GM06990 (cell line): ENCODE measurements around the gene CALCOCO1.

ENCODE experiments used
- DNase-seq: peaks from one replicate; pipeline ENCODE4 v3.0.0-alpha.2; 2011; ENCODE audit not compliant: insufficient read length; ENCODE audit errors: extremely low read depth
- H3K27me3 ChIP-seq: replicated peaks from 2 replicates; pipeline ENCODE4 v1.6.0; 2011; ENCODE audit warnings: low read length; ENCODE audit not compliant: control insufficient read depth, insufficient read depth
- H3K36me3 ChIP-seq: 2 replicates; pipeline ENCODE4 v1.5.1; 2011; ENCODE audit warnings: low read length; ENCODE audit not compliant: control insufficient read depth, insufficient read depth
- H3K4me3 ChIP-seq: replicated peaks from 2 replicates; pipeline ENCODE4 v1.5.1; 2011; ENCODE audit warnings: low read depth, mild to moderate bottlenecking, control low read depth, low read length
- TF ChIP-seq, protein P1 (sequence below): IDR thresholded peaks from 2 replicates; pipeline ENCODE4 v1.5.1; 2011; ENCODE audit warnings: low read length, control low read depth, mild to moderate bottlenecking, inconsistent platforms; ENCODE audit not compliant: insufficient read depth, poor library complexity, severe bottlenecking

The CALCOCO1 gene

DNA sequence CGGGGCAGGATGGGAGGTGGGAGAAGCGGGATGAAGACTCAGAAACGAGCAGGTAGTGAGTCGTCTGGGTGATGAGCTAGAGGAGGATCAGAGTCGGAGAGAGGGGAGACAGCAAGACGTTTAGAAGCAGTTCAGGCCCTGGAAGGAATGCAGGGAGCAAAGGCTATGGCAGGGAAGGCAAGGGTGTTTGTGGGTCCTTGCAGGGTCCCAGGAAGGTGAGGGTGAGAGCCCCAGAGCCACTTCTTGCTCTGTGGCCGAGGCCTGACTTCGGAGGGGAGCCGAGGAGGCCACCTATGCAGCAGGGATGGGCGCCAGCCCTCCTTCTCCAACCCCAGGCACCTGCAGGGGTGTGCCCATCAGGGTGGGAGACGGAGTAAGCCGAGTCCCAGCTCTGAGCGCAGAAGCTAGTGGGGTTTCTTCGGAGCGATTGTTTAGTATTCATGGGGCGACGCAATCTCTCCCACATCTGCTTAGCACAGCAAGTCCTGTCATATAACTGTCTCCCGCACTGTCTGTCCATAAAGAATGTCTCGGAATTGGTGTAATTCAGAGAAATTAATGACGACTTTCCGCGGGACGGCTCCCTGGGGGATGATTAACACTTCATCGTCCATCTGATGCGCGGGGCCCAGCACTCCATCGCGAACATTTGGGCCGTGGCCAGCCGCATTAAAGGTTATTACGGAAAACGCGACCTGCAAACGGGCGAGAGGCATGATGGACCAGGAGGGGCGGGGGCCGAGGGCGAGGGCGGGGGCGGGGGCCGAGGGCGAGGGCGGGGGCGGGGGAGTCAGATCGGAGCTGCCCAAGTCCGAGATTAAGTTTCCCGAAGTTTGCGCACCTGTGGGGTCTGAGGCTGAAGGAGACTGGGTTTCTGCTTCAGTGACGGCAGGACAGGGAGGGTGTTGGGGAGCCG lies 12.2 kb upstream of the CALCOCO1 start:
- Histone ChIP-seq H3K36me3 (no peaks in the 10 kb centered on the region), H3K27me3 (peaks cover 9% of the 10 kb centered on the region), H3K4me3 (no peak overlapping the region)
- TF ChIP-seq, protein P1, sequence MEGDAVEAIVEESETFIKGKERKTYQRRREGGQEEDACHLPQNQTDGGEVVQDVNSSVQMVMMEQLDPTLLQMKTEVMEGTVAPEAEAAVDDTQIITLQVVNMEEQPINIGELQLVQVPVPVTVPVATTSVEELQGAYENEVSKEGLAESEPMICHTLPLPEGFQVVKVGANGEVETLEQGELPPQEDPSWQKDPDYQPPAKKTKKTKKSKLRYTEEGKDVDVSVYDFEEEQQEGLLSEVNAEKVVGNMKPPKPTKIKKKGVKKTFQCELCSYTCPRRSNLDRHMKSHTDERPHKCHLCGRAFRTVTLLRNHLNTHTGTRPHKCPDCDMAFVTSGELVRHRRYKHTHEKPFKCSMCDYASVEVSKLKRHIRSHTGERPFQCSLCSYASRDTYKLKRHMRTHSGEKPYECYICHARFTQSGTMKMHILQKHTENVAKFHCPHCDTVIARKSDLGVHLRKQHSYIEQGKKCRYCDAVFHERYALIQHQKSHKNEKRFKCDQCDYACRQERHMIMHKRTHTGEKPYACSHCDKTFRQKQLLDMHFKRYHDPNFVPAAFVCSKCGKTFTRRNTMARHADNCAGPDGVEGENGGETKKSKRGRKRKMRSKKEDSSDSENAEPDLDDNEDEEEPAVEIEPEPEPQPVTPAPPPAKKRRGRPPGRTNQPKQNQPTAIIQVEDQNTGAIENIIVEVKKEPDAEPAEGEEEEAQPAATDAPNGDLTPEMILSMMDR = no peak
- no peak for DNase-seq

DNA sequence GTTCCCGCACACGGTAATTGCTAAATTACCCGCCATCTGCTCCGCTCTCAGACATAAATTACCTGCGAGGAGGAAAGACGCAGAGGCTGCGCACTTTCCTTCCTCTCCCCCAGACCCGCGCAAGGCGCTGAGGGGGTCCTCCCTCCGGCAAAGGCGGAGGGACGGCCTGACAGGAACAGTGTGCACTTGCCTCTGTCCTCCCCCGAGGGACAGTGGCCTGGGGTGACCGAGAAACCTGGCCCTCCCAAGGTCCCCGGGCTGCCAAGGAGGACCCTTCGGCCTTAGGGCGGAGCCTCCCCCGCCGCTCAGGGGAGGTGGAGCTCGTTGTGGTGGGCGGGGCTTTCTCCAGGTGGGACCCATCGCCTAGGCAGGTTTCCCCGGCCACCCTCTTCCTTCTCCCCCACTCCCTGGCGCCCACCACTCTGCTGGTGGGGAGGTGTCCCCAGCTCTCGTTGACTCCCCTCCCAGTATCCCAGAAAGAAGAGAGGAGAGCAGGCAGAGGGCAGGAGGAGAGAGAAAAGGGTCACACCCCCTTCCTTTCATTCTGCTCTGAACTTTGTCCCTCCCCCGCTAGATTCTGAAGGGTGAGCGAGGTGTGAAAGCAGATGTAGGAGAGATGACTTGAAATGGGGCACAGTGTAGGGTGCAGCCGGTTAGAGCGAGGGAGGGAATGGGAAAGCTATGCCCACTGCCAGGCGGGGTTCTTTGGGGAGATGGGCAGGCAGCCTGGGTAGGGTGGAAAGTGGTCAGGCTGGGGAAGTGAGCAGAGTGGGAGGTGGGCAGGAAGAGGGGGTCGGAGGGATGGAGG lies 11.4 kb upstream of the CALCOCO1 start:
- no peak for DNase-seq
- TF ChIP-seq, protein P1 = no peak
- no peak overlapping the region for H3K4me3 ChIP-seq
- no peaks in the 10 kb centered on the region for H3K36me3 ChIP-seq
- H3K27me3 ChIP-seq = peaks cover 9% of the 10 kb centered on the region

DNA sequence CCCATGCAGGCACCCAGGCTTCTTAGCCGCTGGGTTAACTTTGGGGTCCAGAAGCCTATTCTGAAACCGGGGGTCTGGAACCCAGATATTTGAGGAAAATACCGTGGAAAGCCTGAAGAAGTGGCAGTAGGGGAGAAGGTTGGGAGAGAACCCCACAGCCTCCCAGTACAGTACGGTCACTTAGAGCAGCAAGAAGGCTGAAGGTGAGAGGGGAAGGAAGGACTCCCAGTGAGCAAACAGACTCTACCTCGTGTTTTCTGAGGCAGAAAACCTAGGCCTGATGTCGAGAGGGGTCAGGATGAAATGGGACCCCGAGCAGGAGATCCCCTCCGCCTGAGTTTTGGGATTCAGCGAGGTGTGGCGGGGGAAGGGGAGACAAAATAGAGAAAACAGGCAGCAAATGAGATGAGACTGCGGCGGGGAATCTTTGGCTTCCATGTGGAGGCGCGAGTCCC lies 10.7 kb upstream of the CALCOCO1 start:
- Histone ChIP-seq H3K36me3 (no peaks in the 10 kb centered on the region), H3K27me3 (peaks cover 9% of the 10 kb centered on the region), H3K4me3 (no peak overlapping the region)
- DNase-seq = no peak
- TF ChIP-seq, protein P1 = no peak

DNA sequence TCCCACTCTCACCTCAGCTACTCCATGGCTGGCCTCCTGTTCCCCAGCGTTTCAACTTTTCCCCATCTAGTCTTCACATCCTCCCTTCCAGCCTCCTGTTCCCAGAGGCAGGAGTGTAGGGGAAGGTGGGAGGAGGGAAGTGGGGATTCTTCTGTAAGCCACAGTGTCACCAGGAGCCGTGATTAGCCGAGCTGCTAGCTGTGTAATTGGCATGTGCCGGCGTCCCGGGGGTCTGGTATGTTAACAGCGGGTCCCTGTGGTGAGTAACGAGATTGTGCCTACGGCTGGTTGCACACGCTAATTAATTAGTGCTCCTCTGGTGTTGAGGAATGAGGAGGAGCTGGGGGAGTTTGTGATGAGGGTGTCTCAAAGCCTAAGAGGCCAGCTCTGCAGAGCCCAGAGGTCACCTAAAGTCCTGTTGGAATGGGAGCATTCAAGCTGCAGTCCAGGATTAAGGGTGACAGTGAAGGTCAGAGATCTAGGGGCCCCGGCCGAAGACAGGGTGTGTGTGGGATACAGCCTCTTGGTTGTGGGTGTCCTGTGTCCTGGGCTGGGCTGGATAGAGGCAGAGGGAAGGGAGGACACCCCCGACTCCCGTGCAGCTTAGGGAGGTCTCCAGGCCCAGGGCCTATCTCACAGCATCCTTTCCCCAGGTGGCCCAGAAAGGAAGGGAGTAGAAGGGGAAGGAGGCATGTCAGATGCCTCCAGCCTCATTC lies 10.0 kb upstream of the CALCOCO1 start:
- Histone ChIP-seq H3K27me3 (peaks cover 9% of the 10 kb centered on the region), H3K36me3 (no peaks in the 10 kb centered on the region), H3K4me3 (no peak overlapping the region)
- no peak for DNase-seq
- TF ChIP-seq, protein P1 = no peak

DNA sequence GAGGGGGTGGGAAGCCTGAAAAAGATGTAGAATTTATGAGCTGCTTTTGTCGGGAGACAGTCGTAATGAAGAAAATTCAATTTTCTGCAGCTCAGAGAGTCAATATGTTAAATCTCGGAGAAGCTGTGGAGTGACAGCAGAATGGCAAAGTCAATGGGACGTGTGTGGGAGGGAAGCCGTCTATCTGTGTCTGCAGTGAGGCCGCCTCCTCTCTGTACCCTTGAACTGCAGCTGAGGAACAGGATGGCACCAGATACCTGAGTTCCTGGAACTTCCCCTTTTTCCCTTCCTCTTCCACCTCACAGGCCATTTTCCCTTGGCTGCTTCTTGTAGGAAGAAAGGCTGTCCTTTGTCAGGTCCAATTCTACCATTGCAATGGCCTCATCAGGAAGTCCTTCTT lies 9.3 kb upstream of the CALCOCO1 start:
- Histone ChIP-seq H3K36me3 (no peaks in the 10 kb centered on the region), H3K27me3 (peaks cover 9% of the 10 kb centered on the region), H3K4me3 (no peak overlapping the region)
- TF ChIP-seq, protein P1 = no peak
- DNase-seq = no peak
